ENCODE measurements around the gene NOTUM. TPM values are rescaled to one million over a fixed set of nuclear protein-coding genes. Genes with fewer than 3 reads are reported as not detected.

NOTUM gene
- total RNA-seq, 4 donors from 2014 or later, result not detected

DNA sequence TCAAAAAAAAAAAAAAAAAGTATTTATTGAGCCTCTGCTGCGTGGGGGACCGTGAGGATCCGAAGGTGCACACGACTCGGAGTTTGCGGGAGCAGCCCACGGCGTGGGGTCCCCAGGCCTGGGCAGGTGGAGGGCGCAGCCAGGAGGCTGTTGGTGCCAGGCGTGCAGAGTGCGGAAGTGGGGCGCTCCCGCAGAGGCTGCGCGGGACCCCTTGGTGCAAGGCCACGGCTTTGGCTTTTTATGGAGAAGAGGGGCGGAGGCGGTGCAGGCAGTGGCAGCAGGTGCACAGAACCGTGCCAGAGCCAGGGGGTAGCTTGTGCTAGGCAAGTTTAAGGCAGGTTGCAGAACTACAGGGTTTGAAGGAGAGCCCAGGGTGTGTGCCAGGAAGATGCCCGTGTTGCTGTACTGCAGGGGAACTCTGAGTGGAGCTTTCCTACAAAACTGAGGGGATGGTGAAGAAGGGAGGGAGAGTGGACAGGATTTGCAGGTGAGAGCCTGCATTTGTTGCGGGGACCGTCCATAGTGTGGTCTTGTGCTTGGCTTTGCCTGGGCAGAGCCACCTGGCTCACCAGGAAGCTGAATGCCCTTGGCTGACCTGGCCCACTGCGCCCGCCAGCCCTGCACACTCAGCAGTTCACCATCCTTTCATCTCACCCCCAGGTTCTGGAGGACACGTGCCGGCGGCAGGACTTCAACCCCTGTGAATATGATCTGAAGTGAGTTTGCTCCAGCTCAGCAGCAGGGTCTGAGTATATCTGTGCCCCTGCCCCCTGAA is 17.7 kb upstream of the NOTUM start:
- TF ChIP-seq, protein P1, sequence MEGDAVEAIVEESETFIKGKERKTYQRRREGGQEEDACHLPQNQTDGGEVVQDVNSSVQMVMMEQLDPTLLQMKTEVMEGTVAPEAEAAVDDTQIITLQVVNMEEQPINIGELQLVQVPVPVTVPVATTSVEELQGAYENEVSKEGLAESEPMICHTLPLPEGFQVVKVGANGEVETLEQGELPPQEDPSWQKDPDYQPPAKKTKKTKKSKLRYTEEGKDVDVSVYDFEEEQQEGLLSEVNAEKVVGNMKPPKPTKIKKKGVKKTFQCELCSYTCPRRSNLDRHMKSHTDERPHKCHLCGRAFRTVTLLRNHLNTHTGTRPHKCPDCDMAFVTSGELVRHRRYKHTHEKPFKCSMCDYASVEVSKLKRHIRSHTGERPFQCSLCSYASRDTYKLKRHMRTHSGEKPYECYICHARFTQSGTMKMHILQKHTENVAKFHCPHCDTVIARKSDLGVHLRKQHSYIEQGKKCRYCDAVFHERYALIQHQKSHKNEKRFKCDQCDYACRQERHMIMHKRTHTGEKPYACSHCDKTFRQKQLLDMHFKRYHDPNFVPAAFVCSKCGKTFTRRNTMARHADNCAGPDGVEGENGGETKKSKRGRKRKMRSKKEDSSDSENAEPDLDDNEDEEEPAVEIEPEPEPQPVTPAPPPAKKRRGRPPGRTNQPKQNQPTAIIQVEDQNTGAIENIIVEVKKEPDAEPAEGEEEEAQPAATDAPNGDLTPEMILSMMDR (IDR thresholded peaks at IDR 0.05; ENCODE audit: low read depth), result no peak

DNA sequence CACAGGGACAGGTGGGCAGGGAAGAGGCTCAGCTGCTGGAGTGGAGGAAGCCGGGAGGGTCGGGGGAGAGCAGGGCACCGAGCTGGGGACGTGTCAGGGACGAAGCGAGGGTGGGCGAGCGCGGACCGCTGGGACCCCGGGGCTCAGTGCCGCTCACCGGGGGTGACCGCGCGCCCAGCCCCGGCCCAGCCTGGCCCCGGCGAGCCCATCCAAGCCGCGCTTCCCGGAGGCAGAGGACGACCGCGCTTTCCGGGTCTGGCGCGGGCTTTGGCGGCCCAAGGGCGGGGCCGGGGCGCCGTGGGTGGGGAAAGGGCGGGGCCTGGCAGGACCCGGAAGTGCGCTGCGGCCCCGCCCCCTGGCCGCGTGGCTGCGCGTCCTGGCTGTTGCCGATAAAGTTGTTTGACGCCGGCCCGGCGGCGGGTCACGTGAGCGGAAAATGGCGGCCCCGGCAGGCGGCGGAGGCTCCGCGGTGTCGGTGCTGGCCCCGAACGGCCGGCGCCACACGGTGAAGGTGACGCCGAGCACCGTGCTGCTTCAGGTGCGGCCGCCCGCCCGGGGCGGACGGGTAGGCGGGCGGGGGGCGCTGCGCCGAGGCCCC is 16.3 kb upstream of the NOTUM start, which contains the start of gene ASPSCR1:
Gene ASPSCR1 (plus strand): TSS at position 419 of the 598 bp plus-strand sequence. CDS start 18 bp downstream, at position 437.
- TF ChIP-seq, protein P1 (IDR thresholded peaks at IDR 0.05; ENCODE audit: low read depth), result no peak

DNA sequence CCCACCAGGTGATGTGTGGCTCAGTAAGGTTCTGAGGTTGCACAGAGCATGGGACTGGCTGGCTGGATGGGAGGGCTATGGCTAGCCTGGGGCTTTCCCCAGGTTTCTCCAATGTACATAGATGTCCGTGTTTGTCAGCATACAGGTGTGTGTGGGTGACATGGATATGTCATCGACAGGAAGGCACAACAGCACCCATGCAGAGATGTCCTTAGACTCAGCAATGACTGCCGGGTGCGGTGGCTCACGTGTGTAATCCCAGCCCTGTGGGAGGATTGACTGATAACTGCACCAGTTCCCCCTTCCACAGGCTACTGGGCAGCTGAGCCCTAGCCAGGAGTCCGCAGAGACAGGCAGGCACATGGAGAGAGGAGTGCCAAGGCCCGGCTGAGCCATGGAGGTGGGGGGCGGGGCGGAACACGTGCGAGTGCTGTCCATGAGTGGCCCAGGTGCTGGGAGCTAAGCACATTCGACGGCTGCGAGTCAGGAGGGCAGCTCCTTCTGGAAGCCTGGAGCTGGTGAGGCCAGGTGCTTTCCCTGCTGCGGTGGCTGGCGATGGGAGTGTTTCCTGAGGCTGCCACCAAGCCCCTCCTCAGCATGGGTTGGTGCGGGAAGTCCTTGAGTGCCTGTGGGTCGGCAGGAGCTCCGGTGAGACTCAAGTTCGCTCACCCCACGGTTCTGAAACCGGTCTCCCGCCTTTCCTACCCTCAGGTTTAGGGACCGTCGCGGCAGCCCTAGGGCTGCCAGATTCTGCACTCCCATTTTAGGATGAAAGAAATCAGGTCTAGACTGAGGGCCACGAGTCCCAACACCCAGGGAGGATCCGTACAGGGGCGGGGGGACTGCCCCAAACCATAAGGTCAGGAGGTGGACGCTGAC is 15.6 kb upstream of the NOTUM start:
- TF ChIP-seq, protein P1 (IDR thresholded peaks at IDR 0.05; ENCODE audit: low read depth), result no peak

DNA sequence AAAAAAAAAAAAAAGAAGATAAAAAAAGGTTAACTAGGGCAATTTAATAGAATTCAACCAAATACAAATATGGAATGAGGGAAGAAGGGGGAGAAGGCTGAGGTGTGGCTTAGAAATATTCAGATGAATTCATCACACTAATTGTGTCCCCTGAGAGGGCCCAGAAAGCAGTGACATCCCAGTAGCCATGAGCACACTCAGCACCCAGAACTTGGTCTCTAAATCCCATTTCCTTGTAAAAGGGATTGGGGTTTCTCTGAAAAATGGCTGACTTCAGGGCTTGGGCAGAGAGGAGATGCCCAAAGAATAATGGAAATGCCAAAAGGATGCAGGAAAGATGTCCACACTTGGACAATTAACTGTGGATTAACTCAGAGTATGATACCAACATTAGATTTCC is 12.4 kb upstream of the NOTUM start:
- TF ChIP-seq, protein P1 (IDR thresholded peaks at IDR 0.05; ENCODE audit: low read depth), result no peak

DNA sequence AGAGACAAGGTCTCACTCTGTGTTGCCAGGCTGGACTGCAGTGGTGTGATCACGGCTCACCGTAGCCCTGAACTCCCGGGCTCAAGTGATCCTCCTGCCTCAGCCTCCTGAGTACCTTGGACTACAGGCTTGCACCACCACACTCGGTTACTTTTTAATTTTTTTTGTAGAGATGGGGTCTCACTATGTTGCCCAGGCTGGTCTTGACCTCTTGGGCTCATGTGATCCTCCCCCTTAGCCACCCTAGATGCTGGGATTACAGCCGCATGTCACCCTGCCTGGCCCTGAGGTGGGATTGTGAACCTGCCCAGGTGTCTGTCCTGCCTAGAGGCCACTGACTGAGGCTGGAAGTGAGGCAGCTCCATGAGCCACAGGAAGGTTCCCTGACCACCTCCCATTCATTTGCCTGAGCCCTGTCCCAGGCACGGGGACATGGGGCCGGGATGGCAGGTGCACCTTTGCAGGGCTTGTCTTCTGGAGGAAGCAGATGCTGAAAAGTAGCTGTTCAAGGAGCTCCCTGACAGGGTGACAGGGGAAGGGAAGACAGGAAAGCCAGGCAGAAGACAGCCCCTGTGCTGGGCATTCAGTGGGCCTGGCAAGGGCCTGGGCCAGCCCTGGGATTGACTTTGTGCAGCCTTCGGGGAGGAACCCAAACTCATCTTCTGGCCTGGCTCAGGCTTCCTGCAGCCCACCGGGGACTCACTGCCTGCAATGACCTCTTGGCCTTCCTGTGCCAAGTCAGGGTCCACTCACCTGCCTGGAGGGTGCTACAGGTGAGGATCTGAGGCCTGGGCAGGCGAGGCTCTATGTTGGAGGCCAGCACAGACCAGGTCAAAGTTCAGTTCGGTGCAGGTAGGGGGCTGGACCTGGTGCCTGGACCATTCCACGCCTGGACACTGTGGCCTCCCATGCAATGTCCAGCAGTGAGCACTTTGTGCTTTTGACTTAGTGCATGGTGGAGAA is 8.1 kb upstream of the NOTUM start:
- TF ChIP-seq, protein P1 (IDR thresholded peaks at IDR 0.05; ENCODE audit: low read depth), result no peak

DNA sequence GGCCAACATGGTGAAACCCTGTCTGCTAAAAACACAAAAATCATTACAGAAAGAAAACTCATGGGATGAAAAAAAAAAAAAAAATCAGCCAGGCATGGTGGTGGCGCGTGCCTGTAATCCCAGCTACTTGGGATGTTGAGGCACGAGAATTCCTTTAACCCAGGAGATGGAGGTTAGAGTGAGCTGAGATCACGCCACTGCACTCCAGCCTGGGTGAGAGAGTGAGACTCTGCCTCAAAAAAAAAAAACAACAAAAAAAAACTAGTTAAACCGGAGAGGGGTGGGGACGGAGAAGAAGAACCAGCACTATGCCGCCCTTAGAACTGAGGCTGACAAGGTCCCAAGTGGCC is 7.4 kb upstream of the NOTUM start:
- TF ChIP-seq, protein P1 (IDR thresholded peaks at IDR 0.05; ENCODE audit: low read depth), result no peak
